Measurements from ENCODE around the gene WDR37. TPM values are rescaled to one million over a fixed set of nuclear protein-coding genes. Genes with fewer than 3 reads are reported as not detected.

The WDR37 gene
- total RNA-seq, 4 donors from 2014 or later = 11.4 to 30.3 (median 17.4) TPM

GRCh38 chr10:1136268-1136667, 80.1 kb downstream of the WDR37 start:
- ATAC-seq (ENCODE audit: low FRiP score) = no peak
- no peak for DNase-seq (ENCODE audit: low spot score)
- no peak for TF ChIP-seq CTCF (IDR thresholded peaks at IDR 0.05)

DNA sequence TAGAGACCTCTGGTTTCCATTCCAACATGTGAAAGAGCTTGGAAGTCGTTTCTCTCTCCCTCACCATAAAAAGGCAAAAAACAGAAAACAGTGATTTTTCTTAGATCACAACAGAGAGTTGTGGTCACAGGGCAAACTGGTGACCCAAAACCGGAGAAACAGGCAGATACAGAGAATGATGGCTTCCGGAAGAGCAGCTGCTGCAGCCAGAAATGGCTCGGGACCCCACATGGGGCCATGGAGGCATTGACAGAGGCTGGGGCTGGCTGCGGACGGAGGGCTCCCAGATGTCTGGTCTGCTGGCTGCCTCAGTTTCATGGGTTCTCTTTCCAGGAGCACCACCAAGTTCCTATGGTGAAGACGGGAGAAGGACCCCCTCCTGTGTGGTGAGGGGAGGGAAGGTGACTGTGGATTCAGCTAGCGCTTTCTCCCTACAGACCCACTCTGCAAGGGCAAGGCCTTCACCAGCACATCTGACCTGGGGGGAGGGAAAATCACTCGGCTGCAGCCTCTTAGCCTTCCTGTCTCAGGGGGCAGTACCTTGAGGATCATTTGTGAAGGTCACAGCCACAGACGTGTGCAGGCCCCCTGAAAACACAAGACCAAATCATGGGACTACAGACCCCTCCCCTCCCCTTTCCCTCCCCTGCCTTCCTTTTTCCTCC, 81.4 kb downstream of the WDR37 start:
- DNase-seq (ENCODE audit: low spot score) (no peak), ATAC-seq (ENCODE audit: low FRiP score) (no peak)
- no peak for TF ChIP-seq CTCF (IDR thresholded peaks at IDR 0.05)

DNA sequence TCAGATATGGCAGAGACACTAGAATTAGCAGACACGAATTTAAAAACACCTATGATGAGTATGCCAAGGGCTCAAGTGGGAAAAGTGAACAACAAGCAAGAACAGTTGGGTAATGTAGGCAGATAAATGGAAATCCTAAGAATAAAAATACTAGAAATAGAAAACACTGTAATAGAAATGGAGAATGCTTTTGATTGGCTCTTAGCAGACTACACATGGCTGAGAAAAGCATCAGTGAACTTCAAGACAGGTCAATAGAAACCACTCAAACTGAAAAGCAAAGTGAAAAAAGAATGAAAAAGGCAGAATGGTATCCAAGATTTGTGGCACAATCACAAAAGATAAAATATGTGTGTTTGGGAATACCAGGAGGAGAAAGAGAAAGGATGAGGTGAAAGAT, 82.3 kb downstream of the WDR37 start:
- TF ChIP-seq CTCF (IDR thresholded peaks at IDR 0.05) = no peak
- no peak for ATAC-seq (ENCODE audit: low FRiP score)
- no peak for DNase-seq (ENCODE audit: low spot score)

DNA sequence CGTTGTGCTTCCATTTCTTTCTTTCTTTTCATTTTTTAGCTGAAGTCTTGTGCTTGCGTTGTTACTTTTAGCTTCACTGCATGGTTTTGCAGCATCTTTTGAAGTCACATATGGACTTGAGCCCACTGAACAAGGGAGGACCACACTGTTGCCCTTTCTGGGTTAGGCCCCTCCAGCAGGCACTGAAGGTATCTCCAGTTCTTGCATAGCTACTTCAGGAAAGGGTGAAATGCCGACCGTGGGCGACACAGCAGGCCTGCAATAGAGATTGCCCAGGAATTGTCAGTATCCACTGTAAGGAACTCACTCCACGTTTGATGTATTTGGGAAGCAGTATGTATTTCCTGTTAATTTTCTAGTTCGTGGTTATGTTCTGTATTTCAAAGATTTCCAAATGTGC, 85.1 kb downstream of the WDR37 start:
- TF ChIP-seq CTCF (IDR thresholded peaks at IDR 0.05) = no peak
- DNase-seq (ENCODE audit: low spot score) (no peak), ATAC-seq (ENCODE audit: low FRiP score) (no peak)

- ATAC-seq (ENCODE audit: low FRiP score) (no peak), DNase-seq (ENCODE audit: low spot score) (no peak)
- TF ChIP-seq CTCF (IDR thresholded peaks at IDR 0.05) = no peak
Observed at GRCh38 chr10:1141701-1142100, 85.5 kb downstream of the WDR37 start.

- TF ChIP-seq CTCF (IDR thresholded peaks at IDR 0.05) = no peak
- ATAC-seq (ENCODE audit: low FRiP score) = no peak
- no peak for DNase-seq (ENCODE audit: low spot score)
Observed at GRCh38 chr10:1142596-1142995, 86.4 kb downstream of the WDR37 start.

DNA sequence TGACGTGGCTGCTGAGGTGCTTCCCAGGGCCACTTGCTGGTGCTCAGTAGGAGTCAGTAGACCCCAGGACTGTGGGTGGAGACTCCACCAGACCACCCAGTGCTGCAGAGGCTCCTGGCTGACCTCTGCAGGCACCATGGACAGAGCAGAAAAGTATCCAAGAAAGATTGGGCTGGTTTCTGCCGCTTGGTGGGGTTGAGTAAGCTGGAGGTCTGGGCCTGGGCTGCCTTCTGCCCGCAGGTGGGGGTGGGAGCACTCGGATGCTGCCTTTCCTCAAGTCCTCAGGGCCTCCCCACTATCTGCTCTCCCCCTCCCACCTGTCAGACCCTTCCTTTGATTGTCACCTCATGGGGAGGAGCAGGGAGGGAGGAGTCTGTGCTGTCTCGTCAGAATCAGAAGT, 91.6 kb downstream of the WDR37 start:
- ATAC-seq (ENCODE audit: low FRiP score) = no peak
- DNase-seq (ENCODE audit: low spot score) = no peak
- no peak for TF ChIP-seq CTCF (IDR thresholded peaks at IDR 0.05)
